ENCODE data around the gene NACC2.
A peak's percentile ranks its signal among the peaks of the same experiment; 100 is the strongest.

The NACC2 gene

DNA sequence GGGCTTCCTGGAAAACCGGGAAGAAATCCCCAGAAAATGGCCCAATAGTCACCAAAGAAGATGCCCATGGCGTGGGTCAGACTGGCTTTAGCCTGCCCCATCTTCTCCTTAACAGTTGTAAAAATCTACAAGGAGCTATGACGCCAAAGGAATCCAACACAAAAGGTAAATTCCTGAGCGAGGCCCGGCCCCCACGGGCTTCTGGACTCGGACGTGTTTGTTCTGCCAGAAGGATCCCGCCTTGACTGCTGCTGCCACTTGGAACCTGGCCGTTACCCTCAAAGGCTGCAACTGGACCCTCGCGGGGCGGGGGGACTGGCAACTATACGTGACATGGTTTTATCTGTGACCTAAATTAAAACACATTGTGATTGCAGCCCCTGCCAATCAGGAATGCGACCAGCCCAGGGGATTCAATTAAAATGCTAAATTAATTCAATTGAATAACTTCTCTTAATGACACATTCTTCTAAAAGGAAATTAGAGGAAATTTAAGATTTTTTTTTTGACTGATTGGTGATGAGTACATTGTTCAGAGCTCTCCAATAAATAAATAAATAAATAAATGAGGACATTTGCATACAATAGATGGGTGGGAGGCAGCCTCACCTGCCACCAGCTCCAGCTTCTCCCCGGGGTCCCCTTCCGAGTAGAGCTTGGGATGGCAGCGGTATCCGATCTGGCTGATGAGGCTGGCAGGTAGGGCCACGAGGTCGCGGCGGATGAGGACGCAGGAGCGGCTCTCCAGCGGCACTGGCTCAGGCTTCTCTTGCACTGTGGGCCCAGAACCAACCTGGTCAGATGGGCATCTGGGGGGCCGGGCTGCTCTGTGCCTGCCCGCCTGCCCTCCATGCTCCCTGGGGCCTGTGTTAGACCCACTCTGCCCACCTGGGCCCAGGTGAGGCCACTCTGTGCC, 79.2 kb downstream of the NACC2 start:
- WGBS (ENCODE audit: extremely low coverage, insufficient coverage, insufficient read length), result no CpG with 5 or more reads among the region's 28 CpGs
- Histone ChIP-seq H4K8ac (ENCODE audit: low read depth, low read length) (no peak overlapping the region), H3K18ac (ENCODE audit: low read length) (peak overlapping the region; percentile 3), H3K36me3 (ENCODE audit: control insufficient read depth in 1 of 2, insufficient read depth in 2 of 2, low read length in 2 of 2) (peaks cover 14 to 19% of the 10 kb centered on the region in 2 experiments), H3K79me1 (ENCODE audit: low read length) (peaks cover 4% of the 10 kb centered on the region), H3K23ac (ENCODE audit: low read length) (no peak overlapping the region), H3K79me2 (ENCODE audit: control insufficient read depth, insufficient read depth, low read length, poor library complexity) (peaks cover 2% of the 10 kb centered on the region), H2AFZ (ENCODE audit: insufficient read depth, low read length, poor library complexity) (no peak overlapping the region), H3K27me3 (ENCODE audit: insufficient read depth, low read length) (no peaks in the 10 kb centered on the region), H3K14ac (ENCODE audit: low read length) (no peak overlapping the region), H3K4ac (ENCODE audit: low read depth, low read length) (no peak overlapping the region), H3K9me3 (ENCODE audit: insufficient read depth, low read depth, low read length) (no peaks in the 10 kb centered on the region), H2BK120ac (ENCODE audit: insufficient read depth, low read length, poor library complexity) (peak overlapping the region; percentile 8), H3K4me3 (ENCODE audit: low read depth, low read length) (no peak overlapping the region), H4K12ac (ENCODE audit: low read depth, low read length) (no peak overlapping the region), H3K4me2 (ENCODE audit: low read length) (no peak overlapping the region), H2BK12ac (ENCODE audit: low read length) (no peak overlapping the region), H4K91ac (ENCODE audit: low read depth, low read length) (no peak overlapping the region), H2AK5ac (ENCODE audit: low read length) (peak overlapping the region; percentile 8), H2BK5ac (ENCODE audit: low read depth, low read length, poor library complexity) (no peak overlapping the region), H3K27ac (ENCODE audit: low read depth, low read length) (no peak overlapping the region), H3K4me1 (ENCODE audit: control insufficient read depth in 1 of 2, insufficient read depth in 2 of 2, low read length in 2 of 2) (peaks cover 23 to 31% of the 10 kb centered on the region in 2 experiments), H3K9ac (ENCODE audit: low read length) (no peak overlapping the region)
- DNase-seq, result peak; percentile 94 to 95

DNA sequence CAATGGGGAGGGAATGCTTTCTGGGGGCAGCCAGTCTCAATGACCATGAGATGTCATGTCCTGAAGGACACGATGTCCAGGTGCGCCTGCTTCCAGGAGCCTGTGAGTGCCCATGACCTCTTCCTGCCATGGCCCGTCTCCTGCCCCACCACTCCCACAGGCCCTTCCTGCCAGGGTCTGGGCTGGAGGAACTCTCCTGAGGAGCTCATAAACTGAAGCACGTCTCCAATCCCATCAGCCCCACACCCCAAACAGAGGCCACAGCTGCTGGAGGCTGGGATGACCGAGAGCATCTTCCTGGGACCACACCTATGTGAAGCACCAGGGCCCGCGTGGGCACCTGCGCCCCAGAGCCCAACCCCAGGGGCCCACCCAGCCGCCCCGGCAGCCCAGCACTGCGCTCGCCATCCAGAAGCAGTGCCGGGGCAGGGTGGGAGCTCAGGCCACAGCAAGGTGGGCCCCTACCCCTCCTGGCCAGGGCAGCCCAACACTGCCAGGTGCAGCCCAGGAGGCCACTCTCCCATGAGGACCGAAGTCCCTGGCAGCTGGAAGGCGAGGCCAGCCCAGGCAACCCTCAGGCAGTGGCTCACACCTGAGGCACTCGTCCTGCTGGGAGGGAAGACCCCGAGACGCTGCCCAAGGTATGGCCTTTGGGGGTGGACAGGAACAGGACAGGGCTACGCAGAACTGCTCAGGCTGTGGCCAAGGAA, 80.0 kb downstream of the NACC2 start:
- Histone ChIP-seq H3K36me3 (ENCODE audit: control insufficient read depth in 1 of 2, insufficient read depth in 2 of 2, low read length in 2 of 2) (peaks cover 19 to 23% of the 10 kb centered on the region in 2 experiments), H4K91ac (ENCODE audit: low read depth, low read length) (no peak overlapping the region), H3K18ac (ENCODE audit: low read length) (peak overlapping the region; percentile 3), H3K4me2 (ENCODE audit: low read length) (no peak overlapping the region), H3K79me2 (ENCODE audit: control insufficient read depth, insufficient read depth, low read length, poor library complexity) (peaks cover 2% of the 10 kb centered on the region), H4K8ac (ENCODE audit: low read depth, low read length) (no peak overlapping the region), H3K9me3 (ENCODE audit: insufficient read depth, low read depth, low read length) (no peaks in the 10 kb centered on the region), H3K9ac (ENCODE audit: low read length) (no peak overlapping the region), H2AFZ (ENCODE audit: insufficient read depth, low read length, poor library complexity) (no peak overlapping the region), H3K23ac (ENCODE audit: low read length) (no peak overlapping the region), H3K4me1 (ENCODE audit: control insufficient read depth in 1 of 2, insufficient read depth in 2 of 2, low read length in 2 of 2) (peaks cover 23 to 31% of the 10 kb centered on the region in 2 experiments), H2BK120ac (ENCODE audit: insufficient read depth, low read length, poor library complexity) (peak overlapping the region; percentile 8), H3K27ac (ENCODE audit: low read depth, low read length) (no peak overlapping the region), H3K14ac (ENCODE audit: low read length) (peak overlapping the region; percentile 50), H4K12ac (ENCODE audit: low read depth, low read length) (no peak overlapping the region), H2AK5ac (ENCODE audit: low read length) (peak overlapping the region; percentile 24), H2BK5ac (ENCODE audit: low read depth, low read length, poor library complexity) (no peak overlapping the region), H3K4me3 (ENCODE audit: low read depth, low read length) (no peak overlapping the region), H3K4ac (ENCODE audit: low read depth, low read length) (no peak overlapping the region), H3K27me3 (ENCODE audit: insufficient read depth, low read length) (no peaks in the 10 kb centered on the region), H3K79me1 (ENCODE audit: low read length) (peaks cover 4% of the 10 kb centered on the region), H2BK12ac (ENCODE audit: low read length) (peak overlapping the region; percentile 9)
- no peak for DNase-seq
- WGBS (ENCODE audit: extremely low coverage, insufficient coverage, insufficient read length), result no CpG with 5 or more reads among the region's 19 CpGs

DNA sequence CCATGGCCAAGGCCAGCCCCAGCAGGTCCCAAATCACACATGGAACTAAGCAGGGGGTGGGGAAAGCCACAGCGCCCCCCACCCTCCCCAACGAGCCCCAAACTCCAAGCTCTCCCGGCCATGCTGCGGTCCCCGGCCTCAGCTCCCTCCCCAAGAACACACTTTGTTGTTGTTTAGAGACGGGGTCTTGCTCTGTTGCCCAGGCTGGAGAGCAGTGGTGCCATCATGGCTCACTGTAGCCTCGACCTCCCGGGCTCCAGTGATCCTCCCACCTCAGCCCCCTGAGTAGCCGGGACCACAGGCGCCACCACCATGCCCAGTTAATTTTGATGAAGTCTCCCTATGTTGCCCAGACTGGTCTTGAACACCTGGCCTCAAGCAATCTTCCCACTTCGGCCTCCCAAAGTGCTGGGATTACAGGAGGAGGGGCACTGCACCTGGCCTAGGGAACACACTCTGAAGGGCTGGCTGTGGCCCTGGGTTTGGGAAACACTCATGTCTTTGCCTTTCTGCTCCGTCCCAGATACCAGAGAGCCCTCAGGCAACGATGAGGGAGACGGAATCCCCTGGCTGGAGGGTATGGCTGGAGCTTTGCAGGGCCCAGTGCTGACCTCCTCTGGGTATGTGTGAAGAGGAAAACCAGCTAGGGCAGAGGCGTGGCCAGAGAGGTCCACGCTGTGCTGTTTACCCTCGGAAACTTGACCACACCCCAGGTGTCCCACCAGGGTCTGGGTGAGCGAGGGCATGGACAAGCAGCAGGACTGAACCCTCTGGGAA, 80.8 kb downstream of the NACC2 start:
- Histone ChIP-seq H3K36me3 (ENCODE audit: control insufficient read depth in 1 of 2, insufficient read depth in 2 of 2, low read length in 2 of 2) (peaks cover 19 to 26% of the 10 kb centered on the region in 2 experiments), H3K9ac (ENCODE audit: low read length) (no peak overlapping the region), H3K4ac (ENCODE audit: low read depth, low read length) (no peak overlapping the region), H4K12ac (ENCODE audit: low read depth, low read length) (no peak overlapping the region), H2BK120ac (ENCODE audit: insufficient read depth, low read length, poor library complexity) (no peak overlapping the region), H3K27ac (ENCODE audit: low read depth, low read length) (no peak overlapping the region), H3K27me3 (ENCODE audit: insufficient read depth, low read length) (no peaks in the 10 kb centered on the region), H4K91ac (ENCODE audit: low read depth, low read length) (no peak overlapping the region), H2BK5ac (ENCODE audit: low read depth, low read length, poor library complexity) (no peak overlapping the region), H2BK12ac (ENCODE audit: low read length) (no peak overlapping the region), H3K14ac (ENCODE audit: low read length) (no peak overlapping the region), H3K79me1 (ENCODE audit: low read length) (peaks cover 4% of the 10 kb centered on the region), H4K8ac (ENCODE audit: low read depth, low read length) (no peak overlapping the region), H3K4me3 (ENCODE audit: low read depth, low read length) (no peak overlapping the region), H3K79me2 (ENCODE audit: control insufficient read depth, insufficient read depth, low read length, poor library complexity) (peaks cover 2% of the 10 kb centered on the region), H3K9me3 (ENCODE audit: insufficient read depth, low read depth, low read length) (no peaks in the 10 kb centered on the region), H2AK5ac (ENCODE audit: low read length) (peak overlapping the region; percentile 24), H2AFZ (ENCODE audit: insufficient read depth, low read length, poor library complexity) (no peak overlapping the region), H3K4me1 (ENCODE audit: control insufficient read depth in 1 of 2, insufficient read depth in 2 of 2, low read length in 2 of 2) (peaks cover 23 to 31% of the 10 kb centered on the region in 2 experiments), H3K18ac (ENCODE audit: low read length) (no peak overlapping the region), H3K23ac (ENCODE audit: low read length) (no peak overlapping the region), H3K4me2 (ENCODE audit: low read length) (no peak overlapping the region)
- WGBS (ENCODE audit: extremely low coverage, insufficient coverage, insufficient read length), result no CpG with 5 or more reads among the region's 18 CpGs
- DNase-seq, result peak; percentile 89 to 94

DNA sequence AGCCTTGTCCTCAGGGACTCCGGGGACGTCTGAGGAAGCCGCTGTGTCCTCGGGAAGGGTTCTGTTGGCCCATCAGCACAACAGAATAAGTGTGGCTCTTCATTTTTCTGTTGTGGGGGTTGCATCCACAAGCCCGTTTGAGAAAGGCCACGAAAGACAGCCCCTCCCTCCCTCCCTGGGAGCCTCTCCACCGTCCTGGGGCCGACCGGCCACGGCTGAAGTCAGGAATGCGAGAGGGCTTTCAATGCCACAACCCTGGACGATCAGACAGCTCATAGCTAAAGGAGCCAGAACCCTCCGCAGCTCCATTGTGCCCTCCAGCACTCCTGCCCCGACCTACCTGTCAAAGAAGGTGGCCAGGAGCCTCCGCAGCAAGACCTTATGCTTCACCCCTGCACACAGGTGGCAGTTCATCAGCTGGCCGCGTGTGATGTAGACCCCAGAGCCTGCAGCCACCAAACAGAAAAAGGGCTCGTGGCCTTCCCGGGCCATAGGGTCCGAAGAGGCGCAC, 81.5 kb downstream of the NACC2 start:
- Histone ChIP-seq H2AK5ac (ENCODE audit: low read length) (no peak overlapping the region), H4K12ac (ENCODE audit: low read depth, low read length) (no peak overlapping the region), H3K36me3 (ENCODE audit: control insufficient read depth in 1 of 2, insufficient read depth in 2 of 2, low read length in 2 of 2) (peaks cover 19 to 26% of the 10 kb centered on the region in 2 experiments), H3K27ac (ENCODE audit: low read depth, low read length) (no peak overlapping the region), H3K4ac (ENCODE audit: low read depth, low read length) (no peak overlapping the region), H2BK12ac (ENCODE audit: low read length) (no peak overlapping the region), H4K91ac (ENCODE audit: low read depth, low read length) (no peak overlapping the region), H4K8ac (ENCODE audit: low read depth, low read length) (no peak overlapping the region), H3K79me1 (ENCODE audit: low read length) (peaks cover 4% of the 10 kb centered on the region), H3K9ac (ENCODE audit: low read length) (no peak overlapping the region), H3K4me1 (ENCODE audit: control insufficient read depth in 1 of 2, insufficient read depth in 2 of 2, low read length in 2 of 2) (peaks cover 23 to 31% of the 10 kb centered on the region in 2 experiments), H3K18ac (ENCODE audit: low read length) (no peak overlapping the region), H3K4me2 (ENCODE audit: low read length) (no peak overlapping the region), H3K4me3 (ENCODE audit: low read depth, low read length) (no peak overlapping the region), H3K23ac (ENCODE audit: low read length) (no peak overlapping the region), H2BK5ac (ENCODE audit: low read depth, low read length, poor library complexity) (no peak overlapping the region), H2BK120ac (ENCODE audit: insufficient read depth, low read length, poor library complexity) (no peak overlapping the region), H3K27me3 (ENCODE audit: insufficient read depth, low read length) (no peaks in the 10 kb centered on the region), H3K9me3 (ENCODE audit: insufficient read depth, low read depth, low read length) (no peaks in the 10 kb centered on the region), H3K14ac (ENCODE audit: low read length) (no peak overlapping the region), H3K79me2 (ENCODE audit: control insufficient read depth, insufficient read depth, low read length, poor library complexity) (peaks cover 2% of the 10 kb centered on the region), H2AFZ (ENCODE audit: insufficient read depth, low read length, poor library complexity) (no peak overlapping the region)
- WGBS (ENCODE audit: extremely low coverage, insufficient coverage, insufficient read length), result no CpG with 5 or more reads among the region's 21 CpGs
- no peak for DNase-seq

Data from trophoblast cell (in vitro differentiated cells and primary cell).